ENCODE results near the gene CXCL1. TPM values are rescaled to one million over a fixed set of nuclear protein-coding genes. Genes with fewer than 3 reads are reported as not detected.
A peak's percentile ranks its signal among the peaks of the same experiment; 100 is the strongest.

Gene CXCL1
- total and polyA plus RNA-seq, 12 donors: 0.84 to 6.1 (median 1.6) TPM; not detected in 3

- no peaks in the 10 kb centered on the region for H3K36me3 ChIP-seq (replicated peaks in 1 of 2)
- WGBS, 4 donors: 25 to 36% (median 35%) methylated on average over 2 of the region's 2 CpGs
- no peak overlapping the region for H3K27ac ChIP-seq
- H3K9me3 ChIP-seq (replicated peaks in 1 of 3): no peaks in the 10 kb centered on the region
- peaks cover 0 to 6% of the 10 kb centered on the region in 2 donors for H3K4me1 ChIP-seq (replicated peaks in 1 of 2)
- TF ChIP-seq POLR2A (IDR thresholded peaks at IDR 0.05): no peak
- TF ChIP-seq, protein P1, sequence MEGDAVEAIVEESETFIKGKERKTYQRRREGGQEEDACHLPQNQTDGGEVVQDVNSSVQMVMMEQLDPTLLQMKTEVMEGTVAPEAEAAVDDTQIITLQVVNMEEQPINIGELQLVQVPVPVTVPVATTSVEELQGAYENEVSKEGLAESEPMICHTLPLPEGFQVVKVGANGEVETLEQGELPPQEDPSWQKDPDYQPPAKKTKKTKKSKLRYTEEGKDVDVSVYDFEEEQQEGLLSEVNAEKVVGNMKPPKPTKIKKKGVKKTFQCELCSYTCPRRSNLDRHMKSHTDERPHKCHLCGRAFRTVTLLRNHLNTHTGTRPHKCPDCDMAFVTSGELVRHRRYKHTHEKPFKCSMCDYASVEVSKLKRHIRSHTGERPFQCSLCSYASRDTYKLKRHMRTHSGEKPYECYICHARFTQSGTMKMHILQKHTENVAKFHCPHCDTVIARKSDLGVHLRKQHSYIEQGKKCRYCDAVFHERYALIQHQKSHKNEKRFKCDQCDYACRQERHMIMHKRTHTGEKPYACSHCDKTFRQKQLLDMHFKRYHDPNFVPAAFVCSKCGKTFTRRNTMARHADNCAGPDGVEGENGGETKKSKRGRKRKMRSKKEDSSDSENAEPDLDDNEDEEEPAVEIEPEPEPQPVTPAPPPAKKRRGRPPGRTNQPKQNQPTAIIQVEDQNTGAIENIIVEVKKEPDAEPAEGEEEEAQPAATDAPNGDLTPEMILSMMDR (IDR thresholded peaks at IDR 0.05): no peak
- no peaks in the 10 kb centered on the region for H3K27me3 ChIP-seq
- intact Hi-C loops (cut with DNase I): loop anchor here in 1 of 2 donors (10.0 kb wide), 1 partner anchor 201 kb away; no protein-coding TSS in a partner anchor
- H3K4me3 ChIP-seq: no peak overlapping the region
- no peak for DNase-seq
Measured at GRCh38 chr4:73866246-73866645, 2.9 kb upstream of the CXCL1 start.

- Histone ChIP-seq H3K27me3 (no peaks in the 10 kb centered on the region), H3K9me3 (replicated peaks in 1 of 3) (no peaks in the 10 kb centered on the region), H3K4me1 (replicated peaks in 1 of 2) (peaks cover 0 to 6% of the 10 kb centered on the region in 2 donors), H3K27ac (no peak overlapping the region), H3K4me3 (no peak overlapping the region), H3K36me3 (replicated peaks in 1 of 2) (no peaks in the 10 kb centered on the region)
- TF ChIP-seq, protein P1 (IDR thresholded peaks at IDR 0.05): no peak
- TF ChIP-seq POLR2A (IDR thresholded peaks at IDR 0.05): no peak
- WGBS, 4 donors: 76 to 83% (median 81%) methylated on average over 2 to 3 of the region's 3 CpGs
- intact Hi-C loops (cut with DNase I): loop anchor here in 1 of 2 donors (10.0 kb wide), 1 partner anchor 203 kb away; no protein-coding TSS in a partner anchor
- no peak for DNase-seq
Measured at GRCh38 chr4:73867783-73868182, 1.4 kb upstream of the CXCL1 start.

- Histone ChIP-seq H3K36me3 (replicated peaks in 1 of 2) (no peaks in the 10 kb centered on the region), H3K27ac (no peak overlapping the region), H3K4me3 (peak overlapping the region in 2 of 4 donors; percentile 30 to 46), H3K27me3 (no peaks in the 10 kb centered on the region), H3K4me1 (replicated peaks in 1 of 2) (peaks cover 0 to 6% of the 10 kb centered on the region in 2 donors), H3K9me3 (replicated peaks in 1 of 3) (no peaks in the 10 kb centered on the region)
- no peak for TF ChIP-seq POLR2A (IDR thresholded peaks at IDR 0.05)
- TF ChIP-seq, protein P1 (IDR thresholded peaks at IDR 0.05): no peak
- WGBS, 4 donors: 36 to 39% (median 37%) methylated on average over 16 of the region's 16 CpGs
- intact Hi-C loops (cut with DNase I): loop anchor here in 1 of 2 donors (10.0 kb wide), 1 partner anchor 204 kb away; no protein-coding TSS in a partner anchor
- no peak for DNase-seq
Measured at GRCh38 chr4:73868206-73869129, 725 bp upstream of the CXCL1 start.

GRCh38 chr4:73870260-73870659, 1.1 kb downstream of the CXCL1 start:
- H3K4me1 ChIP-seq (replicated peaks in 1 of 2): peaks cover 0 to 6% of the 10 kb centered on the region in 2 donors
- H3K27ac ChIP-seq: no peak overlapping the region
- 71 to 96% (median 79%) methylated on average over 3 of the region's 3 CpGs for WGBS, 4 donors
- no peak for DNase-seq
- TF ChIP-seq, protein P1 (IDR thresholded peaks at IDR 0.05): no peak
- TF ChIP-seq POLR2A (IDR thresholded peaks at IDR 0.05): no peak
- no peak overlapping the region for H3K4me3 ChIP-seq
- no peaks in the 10 kb centered on the region for H3K27me3 ChIP-seq
- no peaks in the 10 kb centered on the region for H3K9me3 ChIP-seq (replicated peaks in 1 of 3)
- intact Hi-C loops (cut with DNase I): no loop called here
- no peaks in the 10 kb centered on the region for H3K36me3 ChIP-seq (replicated peaks in 1 of 2)

All from adrenal gland (tissue), 12 donors.